CD4-positive, alpha-beta T cell (primary cell): ENCODE data around the gene ZNF74. TPM values are rescaled to one million over a fixed set of nuclear protein-coding genes. Genes with fewer than 3 reads are reported as not detected.
A peak's percentile ranks its signal among the peaks of the same experiment; 100 is the strongest.
"Not testable (repeated sequence)": the region's sequence is repeated elsewhere in the genome, so short reads cannot be mapped to it uniquely, and the experiment has no call there.

ENCODE experiments used
- ATAC-seq: fragments of 200-7000 bp; cut with Tn5 transposase; one replicate; pipeline ENCODE4 v1.10.0; 2022; ENCODE audit warnings: mild to moderate bottlenecking; ENCODE audit not compliant: poor library complexity
- CTCF ChIA-PET: fragments of 350-600 bp; sonication (Branson Sonifier 250); formaldehyde crosslinking; loops from one replicate; lab custom pipeline; 2021; ENCODE audit warnings: antibody characterized with exemption, inconsistent platforms; lab: Charles Lee
- POLR2A ChIA-PET: fragments of 350-600 bp; sonication (Branson Sonifier 250); formaldehyde crosslinking; loops from one replicate; lab custom pipeline; 2021; ENCODE audit warnings: antibody characterized with exemption, inconsistent platforms; lab: Charles Lee
- DNase-seq, 14 experiments: peaks; one replicate each; pipeline ENCODE4 v3.0.0-alpha.2; 2013 to 2020; ENCODE audit warnings: mixed read lengths in 2 of 14
- H3K27ac ChIP-seq, 2 donors: one replicate each; pipeline versions ENCODE4 v1.5.1 to v1.7.0; 2013; ENCODE audit warnings: low read length in 2 of 2, low read depth in 1 of 2, mild to moderate bottlenecking in 1 of 2
- H3K27me3 ChIP-seq, 2 experiments: 1 replicate in 1 of 2; 2 replicates in 1 of 2; pipeline versions ENCODE4 v1.6.1 to v1.7.0; 2013; ENCODE audit warnings: low read length in 2 of 2, control low read depth in 1 of 2, mild to moderate bottlenecking in 1 of 2, moderate library complexity in 1 of 2; ENCODE audit not compliant: insufficient read depth in 2 of 2, control insufficient read depth in 1 of 2
- H3K36me3 ChIP-seq: one replicate; pipeline ENCODE4 v1.6.1; 2013; ENCODE audit warnings: low read length, control low read depth; ENCODE audit not compliant: insufficient read depth
- H3K4me1 ChIP-seq: one replicate; pipeline ENCODE4 v1.6.1; 2013; ENCODE audit warnings: low read length, control low read depth; ENCODE audit not compliant: insufficient read depth
- H3K4me3 ChIP-seq: one replicate; pipeline ENCODE4 v1.5.1; 2013; ENCODE audit warnings: mild to moderate bottlenecking, low read length, moderate library complexity
- H3K9me3 ChIP-seq, 2 experiments: 1 replicate in 1 of 2; 2 replicates in 1 of 2; pipeline versions ENCODE4 v1.6.1 to v1.7.0; 2013; ENCODE audit warnings: low read length in 2 of 2, mild to moderate bottlenecking in 2 of 2, control low read depth in 1 of 2, moderate library complexity in 1 of 2; ENCODE audit not compliant: control insufficient read depth in 1 of 2, insufficient read depth in 1 of 2
- H3K27ac Mint-ChIP-seq: one replicate; pipeline ENCODE4 v1.8.0; 2020; ENCODE audit warnings: mixed read lengths
- H3K27me3 Mint-ChIP-seq: one replicate; pipeline ENCODE4 v1.8.0; 2021; ENCODE audit warnings: mixed read lengths
- H3K36me3 Mint-ChIP-seq: one replicate; pipeline ENCODE4 v1.8.0; 2021; ENCODE audit warnings: low read depth, mixed read lengths
- H3K4me1 Mint-ChIP-seq: one replicate; pipeline ENCODE4 v1.8.0; 2021; ENCODE audit warnings: low read depth, mixed read lengths
- H3K4me3 Mint-ChIP-seq: one replicate; pipeline ENCODE4 v1.8.0; 2020; ENCODE audit warnings: mild to moderate bottlenecking, mixed read lengths
- H3K9me3 Mint-ChIP-seq: one replicate; pipeline ENCODE4 v1.8.0; 2020; ENCODE audit warnings: mixed read lengths
- intact Hi-C, 2 experiments: fragments of 100-400 bp; cut with DNase I in 1 of 2; cut with micrococcal nuclease in 1 of 2; formaldehyde crosslinking; loops; one replicate each; pipeline versions ENCODE4 v1.15.1 to v1.9.0; 2023 to 2025; cut with DNase I, micrococcal nuclease
- total RNA-seq, 174 experiments: library from RNA in 2 of 174; stranded (reverse) in 2 of 174; gene quantifications; one replicate each; pipeline ENCODE4 v1.2.3 and lab custom pipeline; 2021 to 2026

ZNF74 gene
- total RNA-seq, 2 experiments from 2014 or later, result 1.7 to 2.3 TPM

GRCh38 chr22:20362403-20362802 lies 31.5 kb upstream of the ZNF74 start:
- H3K4me1 Mint-ChIP-seq, result peaks cover 26% of the 10 kb centered on the region
- H3K27ac Mint-ChIP-seq, H3K4me3 ChIP-seq, H3K36me3 ChIP-seq, H3K36me3 Mint-ChIP-seq, POLR2A ChIA-PET, H3K27ac ChIP-seq, CTCF ChIA-PET, H3K9me3 ChIP-seq, H3K4me3 Mint-ChIP-seq, ATAC-seq, H3K9me3 Mint-ChIP-seq, H3K27me3 ChIP-seq, intact Hi-C loops, H3K27me3 Mint-ChIP-seq: not testable (repeated sequence)
- DNase-seq, result peak in 1 of 14 experiments; percentile 0
- H3K4me1 ChIP-seq, result peaks cover 11% of the 10 kb centered on the region

GRCh38 chr22:20364335-20365260 lies 29.4 kb upstream of the ZNF74 start:
- POLR2A ChIA-PET, H3K9me3 Mint-ChIP-seq, H3K36me3 ChIP-seq, H3K4me3 ChIP-seq, H3K27me3 ChIP-seq, H3K27ac Mint-ChIP-seq, H3K36me3 Mint-ChIP-seq, ATAC-seq, H3K9me3 ChIP-seq, intact Hi-C loops, H3K27ac ChIP-seq, CTCF ChIA-PET, H3K27me3 Mint-ChIP-seq: not testable (repeated sequence)
- peaks cover 11% of the 10 kb centered on the region for H3K4me1 ChIP-seq
- H3K4me1 Mint-ChIP-seq, result peaks cover 26% of the 10 kb centered on the region
- peak in 1 of 14 experiments; percentile 4 for DNase-seq
- H3K4me3 Mint-ChIP-seq, result peak overlapping the region; percentile 20

GRCh38 chr22:20366841-20367240 lies 27.1 kb upstream of the ZNF74 start:
- H3K27me3 ChIP-seq, H3K36me3 ChIP-seq, H3K27me3 Mint-ChIP-seq, DNase-seq, POLR2A ChIA-PET, H3K27ac ChIP-seq, intact Hi-C loops, H3K36me3 Mint-ChIP-seq, H3K4me3 ChIP-seq, ATAC-seq, H3K9me3 ChIP-seq, H3K9me3 Mint-ChIP-seq, H3K27ac Mint-ChIP-seq, H3K4me3 Mint-ChIP-seq, CTCF ChIA-PET: not testable (repeated sequence)
- H3K4me1 Mint-ChIP-seq, result peaks cover 25% of the 10 kb centered on the region
- peaks cover 11% of the 10 kb centered on the region for H3K4me1 ChIP-seq

- H3K9me3 Mint-ChIP-seq, H3K4me3 ChIP-seq, H3K27me3 ChIP-seq, ATAC-seq, intact Hi-C loops, H3K9me3 ChIP-seq, H3K36me3 Mint-ChIP-seq, H3K27ac ChIP-seq, H3K36me3 ChIP-seq, H3K4me1 ChIP-seq, POLR2A ChIA-PET, CTCF ChIA-PET, H3K4me3 Mint-ChIP-seq, H3K27me3 Mint-ChIP-seq, H3K27ac Mint-ChIP-seq: not testable (repeated sequence)
- peak in 1 of 14 experiments; percentile 0 for DNase-seq
- peaks cover 16% of the 10 kb centered on the region for H3K4me1 Mint-ChIP-seq
Measured at GRCh38 chr22:20368875-20369274, 25.1 kb upstream of the ZNF74 start.

GRCh38 chr22:20371687-20372086 lies 22.3 kb upstream of the ZNF74 start:
- H3K9me3 ChIP-seq, intact Hi-C loops, H3K4me3 Mint-ChIP-seq, H3K4me1 ChIP-seq, H3K27ac Mint-ChIP-seq, H3K27ac ChIP-seq, H3K4me3 ChIP-seq, H3K36me3 Mint-ChIP-seq, H3K4me1 Mint-ChIP-seq, H3K27me3 Mint-ChIP-seq, H3K9me3 Mint-ChIP-seq, ATAC-seq, H3K27me3 ChIP-seq, CTCF ChIA-PET, H3K36me3 ChIP-seq, POLR2A ChIA-PET, DNase-seq: not testable (repeated sequence)

- H3K4me1 ChIP-seq, H3K36me3 ChIP-seq, H3K9me3 Mint-ChIP-seq, H3K9me3 ChIP-seq, DNase-seq, H3K27me3 Mint-ChIP-seq, ATAC-seq, H3K27me3 ChIP-seq, intact Hi-C loops, H3K4me3 ChIP-seq, H3K4me1 Mint-ChIP-seq, H3K27ac Mint-ChIP-seq, H3K27ac ChIP-seq, H3K4me3 Mint-ChIP-seq, CTCF ChIA-PET, POLR2A ChIA-PET, H3K36me3 Mint-ChIP-seq: not testable (repeated sequence)
Measured at GRCh38 chr22:20372406-20372854, 21.5 kb upstream of the ZNF74 start.

- H3K9me3 ChIP-seq, intact Hi-C loops, H3K27me3 ChIP-seq, ATAC-seq, DNase-seq, H3K9me3 Mint-ChIP-seq, H3K4me1 Mint-ChIP-seq, H3K4me3 Mint-ChIP-seq, H3K4me3 ChIP-seq, H3K4me1 ChIP-seq, H3K36me3 ChIP-seq, H3K27ac ChIP-seq, CTCF ChIA-PET, H3K27ac Mint-ChIP-seq, H3K27me3 Mint-ChIP-seq, POLR2A ChIA-PET, H3K36me3 Mint-ChIP-seq: not testable (repeated sequence)
Measured at GRCh38 chr22:20373195-20373706, 20.7 kb upstream of the ZNF74 start.
